HG03108 (cell line): ENCODE data around the gene HIVEP2.

Experiments
- ATAC-seq: cut with Tn5 transposase; IDR thresholded peaks from one replicate; pipeline ENCODE4 v1.9.1; 2021; ENCODE audit warnings: moderate library complexity; ENCODE audit not compliant: unreplicated experiment

HIVEP2 gene

DNA sequence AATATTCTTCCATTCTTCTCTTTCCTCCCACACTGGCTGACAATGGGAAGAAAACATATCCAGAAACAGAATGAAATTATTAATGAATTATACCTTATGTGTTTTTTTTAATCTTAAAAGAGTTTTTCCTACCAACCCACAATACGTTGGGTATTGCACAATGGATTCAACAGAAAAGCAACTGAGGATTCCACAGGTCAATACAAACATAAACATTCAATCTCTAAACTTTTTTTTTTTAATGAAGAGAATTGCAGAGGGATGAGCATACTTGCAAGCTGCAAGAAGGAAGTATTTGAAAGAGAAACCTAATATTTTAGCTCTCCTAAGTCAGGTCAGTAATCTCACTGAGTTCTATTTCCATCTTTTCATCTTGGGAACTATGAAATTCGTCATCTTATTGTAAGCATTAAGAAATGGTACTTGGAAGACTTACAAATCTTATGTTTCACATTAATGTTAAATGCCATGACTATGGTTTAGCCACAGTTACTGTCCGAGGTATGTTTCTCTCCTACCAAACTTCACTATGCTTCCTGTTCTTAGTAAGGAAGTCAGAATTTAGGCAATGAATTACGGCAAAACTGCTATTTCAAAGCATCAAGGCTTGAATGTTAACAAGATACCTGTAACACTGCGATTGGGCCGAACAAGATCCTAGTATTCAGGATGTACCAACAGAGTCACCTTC is 100.8 kb downstream of the HIVEP2 start:
- ATAC-seq = no peak

DNA sequence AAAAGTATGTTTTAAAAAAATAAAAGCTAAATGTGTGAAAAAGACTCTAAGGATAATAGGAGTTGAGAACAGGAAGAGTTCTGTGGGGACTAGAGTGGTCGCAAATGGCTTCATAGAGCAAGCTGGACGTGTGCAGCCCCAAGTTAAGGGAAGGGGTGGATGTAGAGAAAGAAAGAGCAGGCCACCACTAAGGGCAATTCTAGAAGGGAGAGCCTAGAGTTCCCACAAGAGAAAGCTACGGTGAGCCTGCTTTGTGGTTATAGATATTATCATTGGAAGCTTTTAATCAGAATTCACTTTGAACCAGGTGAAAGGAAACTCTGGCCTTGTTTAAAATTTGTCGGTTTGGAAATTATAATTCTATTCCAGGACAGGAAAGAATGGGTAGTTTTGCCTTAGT is 101.6 kb downstream of the HIVEP2 start:
- ATAC-seq = no peak

DNA sequence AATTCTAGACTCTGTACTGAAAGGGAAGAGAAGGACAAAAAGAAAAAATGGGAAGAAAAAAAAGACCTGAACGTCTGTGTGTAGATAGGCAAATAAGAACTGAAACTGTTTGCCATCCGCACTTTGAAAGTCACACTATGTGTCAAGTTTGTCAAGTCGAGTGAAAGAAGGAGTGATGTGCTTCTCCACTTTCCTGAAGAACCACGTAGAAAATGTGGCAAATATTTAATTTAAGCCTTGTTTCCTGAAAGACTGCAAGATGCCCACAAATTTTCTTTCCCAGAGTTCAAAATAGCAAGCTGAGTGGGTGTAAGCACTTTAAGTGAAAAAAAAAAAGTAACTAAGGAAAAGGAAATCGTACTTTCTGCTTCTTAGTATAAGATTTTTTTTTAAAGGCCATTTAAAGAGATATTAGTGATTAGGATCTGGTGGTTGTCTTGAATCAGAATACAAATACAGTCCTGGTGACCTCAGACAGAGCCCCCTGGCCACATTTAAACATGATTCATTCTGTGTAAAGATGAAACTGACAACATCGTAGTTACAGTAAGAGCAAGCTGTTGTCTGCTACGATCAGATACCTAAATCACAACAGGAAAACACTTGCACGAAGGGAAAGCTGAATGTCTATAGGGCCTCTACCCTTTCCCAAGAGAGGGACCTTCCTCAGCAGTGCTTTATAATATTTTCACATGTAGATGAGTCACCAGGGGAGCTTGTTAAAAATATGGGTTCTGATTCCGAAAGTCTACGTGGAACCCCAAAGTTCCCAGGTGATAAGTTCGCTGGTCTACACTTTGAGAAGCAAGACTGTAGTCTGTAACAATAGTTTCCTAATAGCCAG is 102.3 kb downstream of the HIVEP2 start:
- ATAC-seq = peak; percentile 56

DNA sequence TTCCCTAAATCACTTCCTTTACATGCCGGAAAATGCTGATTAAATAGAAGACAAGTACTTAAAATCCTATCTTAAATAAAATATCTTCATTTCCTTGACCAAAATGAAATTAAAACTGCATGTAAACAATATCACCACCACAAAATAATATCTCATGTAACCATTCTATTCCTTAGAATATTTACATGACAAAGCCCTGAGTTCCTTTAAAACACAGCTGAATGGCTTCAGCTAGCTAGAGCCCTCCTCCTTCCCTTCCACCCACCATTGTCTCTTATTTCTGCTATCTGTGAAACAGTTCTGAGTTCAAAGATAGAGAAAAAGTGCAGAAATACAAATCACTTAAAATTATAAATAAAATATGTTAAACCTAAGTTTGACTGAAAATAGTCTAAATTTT is 103.1 kb downstream of the HIVEP2 start:
- no peak for ATAC-seq

DNA sequence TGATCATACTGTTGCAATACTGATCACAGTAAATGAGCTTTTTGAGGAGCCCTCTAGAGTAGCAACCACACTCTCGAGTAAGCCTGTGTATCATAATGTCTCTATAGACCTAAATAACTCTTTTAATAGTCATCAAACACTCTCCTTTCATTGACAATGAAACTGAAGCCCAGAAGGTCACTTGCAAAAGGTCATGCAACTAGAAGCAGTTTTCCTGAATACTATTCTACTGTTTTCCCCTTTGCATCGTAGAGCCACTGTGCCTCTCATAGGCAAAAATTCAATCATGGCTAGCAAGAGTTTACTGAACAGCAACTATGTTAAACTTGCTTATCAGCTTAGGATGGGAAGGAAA is 105.3 kb downstream of the HIVEP2 start:
- no peak for ATAC-seq

DNA sequence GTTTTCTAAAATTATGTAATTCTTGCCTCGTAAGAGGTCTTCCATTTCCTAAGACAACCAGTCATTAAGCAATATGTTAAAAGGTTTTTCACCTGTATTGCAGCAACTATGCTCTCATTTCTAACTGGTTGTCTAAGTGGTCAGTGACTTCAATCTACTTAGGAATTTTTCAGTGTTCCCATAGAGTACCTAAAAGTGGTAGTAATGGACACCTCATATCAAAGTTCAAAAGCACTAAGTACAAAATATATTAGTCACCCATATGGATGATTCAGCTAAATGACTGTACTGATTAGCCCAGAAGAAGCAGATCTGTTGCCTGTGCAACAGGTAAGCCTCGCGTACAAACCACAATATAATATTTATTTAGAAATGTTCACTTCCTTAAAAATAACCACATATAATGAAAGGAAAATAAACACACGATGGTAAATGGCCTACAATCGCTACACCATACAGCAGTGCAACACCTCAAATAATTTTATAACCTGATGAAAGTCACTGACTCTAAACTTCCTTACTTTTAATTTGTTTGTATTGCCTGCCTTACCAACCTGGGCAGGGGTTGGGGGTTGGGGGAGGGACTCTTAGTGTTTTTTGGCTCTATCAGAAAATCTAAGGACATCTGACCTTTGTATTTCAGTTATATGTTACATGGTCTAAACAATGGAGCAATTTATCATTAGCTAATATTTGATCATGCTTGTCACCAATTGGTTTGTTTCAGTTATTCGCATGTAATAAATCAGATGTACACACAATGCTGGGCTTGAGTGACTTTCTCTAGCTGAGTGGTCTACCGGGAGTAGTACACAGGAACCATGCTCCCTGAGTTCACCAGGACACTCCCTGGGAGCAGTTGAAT is 105.9 kb downstream of the HIVEP2 start:
- no peak for ATAC-seq

DNA sequence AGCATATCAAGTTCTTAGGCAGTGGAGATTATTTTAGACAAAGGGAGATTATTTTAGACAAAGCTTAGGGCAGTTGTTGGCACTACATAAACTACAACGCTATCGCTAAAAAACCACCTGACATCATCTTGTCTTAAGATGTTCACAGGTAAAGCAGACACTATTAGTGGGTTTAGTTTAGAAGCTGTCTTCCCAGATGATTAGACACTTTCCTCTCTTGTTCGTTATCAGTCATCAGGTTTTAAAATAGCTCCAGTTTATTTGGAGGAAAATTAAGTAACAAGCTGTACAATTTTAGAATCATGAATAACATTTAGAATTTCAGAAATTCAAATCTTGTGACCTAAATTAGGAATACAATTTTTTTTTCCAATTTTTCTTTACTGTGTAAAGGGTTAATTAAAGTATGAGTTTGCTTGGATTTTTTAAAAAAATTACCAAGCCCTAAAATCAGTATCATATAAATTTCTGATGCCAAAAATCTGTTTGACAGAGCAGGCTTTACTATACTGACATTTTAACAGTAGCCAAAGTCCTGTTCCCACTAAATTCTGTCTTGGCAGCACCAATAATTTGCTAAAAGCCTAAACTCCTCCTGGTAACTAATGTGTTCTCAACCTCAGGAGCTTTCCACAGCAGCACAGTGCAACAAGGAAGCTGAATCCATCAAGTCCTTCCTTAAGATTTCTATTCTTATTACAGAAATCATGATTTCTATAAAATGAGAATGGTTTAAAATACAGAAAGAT is 109.0 kb downstream of the HIVEP2 start:
- ATAC-seq = no peak

DNA sequence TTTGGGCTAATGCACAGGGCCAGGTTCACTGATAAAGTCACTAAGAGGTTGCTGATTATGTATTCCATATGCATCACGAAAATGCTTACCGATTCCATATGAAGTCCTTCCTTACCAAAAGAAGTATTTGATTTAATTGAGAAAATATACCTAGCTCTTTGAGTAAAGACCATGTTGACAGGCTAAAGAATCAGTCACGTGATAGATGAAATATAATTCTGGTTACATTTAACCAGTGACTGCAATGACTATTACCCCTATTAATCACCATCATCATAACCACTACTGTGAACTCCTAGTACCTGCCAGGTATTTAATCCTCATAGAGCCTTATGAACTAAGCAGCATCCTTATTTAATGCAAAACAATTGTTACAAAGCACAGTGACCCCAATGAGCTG is 110.1 kb downstream of the HIVEP2 start:
- no peak for ATAC-seq

DNA sequence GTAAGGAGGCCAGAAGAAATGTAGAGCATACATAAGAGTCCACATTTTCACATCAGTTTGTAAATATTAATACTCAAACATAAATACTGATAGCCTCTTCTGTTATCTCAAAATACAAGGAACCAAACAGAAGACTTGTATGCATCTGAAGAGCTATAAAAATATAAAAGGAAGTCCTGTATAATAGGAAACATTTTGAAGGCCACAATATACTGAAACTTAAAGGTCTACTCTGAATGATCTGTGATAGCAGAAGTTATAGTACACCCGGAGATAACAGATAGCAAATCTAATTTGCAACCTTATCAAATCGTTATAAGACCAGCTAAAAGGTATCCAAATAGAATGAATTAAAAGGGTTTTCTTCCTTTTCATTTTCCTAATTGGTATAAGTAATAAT is 111.2 kb downstream of the HIVEP2 start:
- no peak for ATAC-seq

DNA sequence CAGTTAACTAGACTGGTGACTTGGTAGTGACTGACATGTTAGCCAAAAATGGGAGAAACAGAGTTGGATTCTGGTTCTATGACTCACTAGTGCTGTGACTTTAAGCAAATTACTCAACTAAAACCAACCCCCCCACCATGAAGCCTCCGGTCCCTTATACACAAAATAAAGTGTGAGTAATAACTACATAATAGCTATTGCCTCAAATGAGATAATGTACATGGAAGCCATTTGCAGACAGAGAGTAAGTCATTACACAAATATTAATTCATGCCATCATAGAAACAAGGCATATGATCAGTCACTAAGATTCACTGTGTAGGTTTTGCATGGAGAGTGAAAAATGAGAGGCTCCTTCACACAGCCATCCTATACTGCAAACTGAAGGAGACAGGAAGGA is 111.9 kb downstream of the HIVEP2 start:
- no peak for ATAC-seq

DNA sequence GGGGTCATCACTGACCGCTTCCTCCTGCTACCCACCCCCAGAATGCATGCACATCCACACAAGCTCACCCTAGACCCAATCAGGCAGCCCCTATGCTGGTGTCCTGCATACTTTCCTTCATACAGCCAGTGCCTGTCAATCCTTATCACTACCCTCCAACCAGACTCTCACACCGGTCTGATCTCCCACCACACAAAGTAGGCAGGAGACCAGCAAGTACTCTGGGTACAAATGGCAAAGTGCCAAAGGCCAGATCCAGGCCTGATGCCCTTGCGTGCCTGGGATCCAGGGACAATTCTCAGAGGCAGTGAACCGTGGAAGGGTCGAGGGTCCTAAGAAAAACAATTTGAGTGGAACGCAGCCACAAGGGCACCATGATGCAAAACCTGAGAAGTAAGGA is 114.2 kb downstream of the HIVEP2 start:
- ATAC-seq = no peak

DNA sequence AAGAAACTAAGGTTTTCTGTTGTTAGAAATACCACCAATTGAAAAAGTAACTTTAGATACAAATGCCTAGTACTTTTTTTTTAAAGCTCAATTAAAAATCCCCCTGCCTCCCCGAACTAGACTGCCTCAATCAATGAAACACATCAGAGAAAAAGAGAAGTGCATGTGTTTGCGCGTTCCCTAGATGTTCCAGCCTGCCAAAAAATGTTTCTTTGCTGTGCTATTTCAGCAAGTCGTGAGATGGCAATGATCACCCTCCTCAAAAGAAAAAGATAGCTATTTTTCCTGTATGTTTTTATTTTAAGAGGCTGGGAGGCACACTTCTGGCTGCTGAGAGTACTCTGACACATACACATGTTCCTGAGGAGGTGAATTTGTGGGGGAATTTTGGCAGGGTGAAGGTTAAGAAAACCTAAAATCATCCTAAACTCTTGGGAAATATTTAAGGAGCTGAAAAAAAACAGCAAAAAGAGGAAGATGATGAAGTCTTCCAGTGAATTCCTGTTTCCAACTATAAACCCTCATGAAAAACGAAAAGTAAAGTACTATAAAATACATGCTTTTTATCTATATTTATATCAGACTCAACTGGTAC is 114.8 kb downstream of the HIVEP2 start:
- ATAC-seq = no peak

DNA sequence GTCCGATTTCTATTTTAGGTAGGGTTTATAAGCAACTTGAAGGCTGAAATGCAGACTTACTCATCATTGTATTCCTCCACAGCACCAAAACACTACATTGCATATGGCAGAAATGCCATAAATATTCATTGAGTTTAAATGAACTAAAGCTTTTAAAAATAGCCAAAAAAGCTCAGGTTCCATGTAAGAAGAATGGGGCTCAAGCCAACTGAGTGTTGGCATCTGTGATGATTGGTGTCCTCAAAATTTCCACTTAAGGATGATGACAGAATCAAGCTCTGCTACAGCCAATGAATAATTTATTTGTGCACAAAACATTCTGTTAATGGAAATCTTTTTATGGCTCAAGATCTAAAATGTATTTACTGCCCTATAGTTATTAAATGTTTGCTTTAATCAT is 115.4 kb downstream of the HIVEP2 start:
- no peak for ATAC-seq

DNA sequence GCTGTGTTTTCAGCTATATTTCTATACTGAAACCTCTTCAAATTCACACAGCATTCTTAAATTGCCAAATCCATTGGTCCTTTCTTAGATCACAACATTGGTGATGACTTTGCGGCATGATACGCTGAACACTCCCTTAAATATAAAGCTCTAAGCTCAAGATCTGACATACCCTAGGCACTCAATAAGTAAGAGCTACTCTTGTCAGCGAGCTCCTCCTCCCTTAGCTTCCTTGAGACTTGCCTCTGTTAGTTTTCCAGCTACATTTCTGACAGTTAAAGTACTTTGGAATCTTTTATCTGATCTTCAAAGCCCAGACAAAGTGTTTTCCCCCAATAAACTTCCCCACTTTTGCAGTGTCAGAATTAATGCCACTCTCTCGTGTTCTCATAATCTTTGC is 117.0 kb downstream of the HIVEP2 start:
- ATAC-seq = no peak

DNA sequence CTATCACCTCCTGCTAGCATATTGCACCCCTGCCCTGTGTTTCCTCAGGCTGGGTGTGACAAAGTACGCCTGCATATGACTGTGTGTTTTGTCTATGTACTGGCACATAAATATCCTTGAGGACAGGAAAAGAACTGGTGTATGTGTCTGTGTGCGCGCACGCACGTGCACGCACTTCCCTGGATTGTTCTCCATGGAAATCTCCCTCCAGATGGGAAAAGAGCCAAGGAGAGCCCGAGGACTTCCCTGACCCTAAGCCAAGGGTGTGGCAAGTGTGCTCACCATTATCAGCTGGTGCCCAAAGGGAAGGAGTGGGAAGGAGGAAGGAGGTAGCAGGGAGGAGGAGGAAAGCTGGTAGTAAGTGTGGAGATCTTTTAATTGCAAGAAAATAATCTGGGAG is 117.6 kb downstream of the HIVEP2 start:
- no peak for ATAC-seq

DNA sequence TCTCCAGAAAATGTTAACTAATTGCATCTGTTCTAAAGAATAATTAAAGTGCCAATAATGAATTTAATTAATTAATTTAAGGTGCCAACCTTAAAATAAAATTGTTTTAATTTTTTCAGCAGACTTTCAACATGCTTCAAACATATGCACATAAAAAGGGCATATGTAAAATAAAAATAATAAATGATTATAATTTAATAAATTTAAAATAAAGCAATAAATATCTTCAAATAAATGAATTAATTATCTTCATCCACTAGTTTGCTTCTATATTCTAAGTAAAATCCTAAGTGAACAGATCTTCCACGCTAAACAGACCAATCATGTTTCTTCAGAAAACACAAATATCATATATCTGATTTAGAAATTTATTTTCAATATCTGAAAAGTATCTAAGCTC is 119.2 kb downstream of the HIVEP2 start:
- ATAC-seq = no peak

DNA sequence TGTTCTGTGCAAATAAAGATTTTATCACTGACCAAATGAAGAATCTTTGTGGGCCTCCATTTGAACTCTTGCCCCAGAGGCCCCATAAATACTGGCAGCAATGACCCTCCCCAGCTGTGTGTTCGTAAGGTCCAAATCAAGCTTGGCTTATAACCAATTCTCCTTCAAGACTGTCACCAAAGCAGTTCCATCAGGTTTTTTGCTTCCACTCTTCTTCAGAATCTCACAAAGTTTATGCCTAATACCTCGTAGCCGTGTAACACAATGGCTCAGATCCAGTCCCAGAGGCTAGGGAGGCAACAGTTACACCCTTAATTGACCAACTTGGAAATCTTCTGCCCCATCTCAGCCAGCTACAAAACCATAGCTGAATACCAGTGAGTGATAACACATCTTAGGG is 120.5 kb downstream of the HIVEP2 start:
- no peak for ATAC-seq

DNA sequence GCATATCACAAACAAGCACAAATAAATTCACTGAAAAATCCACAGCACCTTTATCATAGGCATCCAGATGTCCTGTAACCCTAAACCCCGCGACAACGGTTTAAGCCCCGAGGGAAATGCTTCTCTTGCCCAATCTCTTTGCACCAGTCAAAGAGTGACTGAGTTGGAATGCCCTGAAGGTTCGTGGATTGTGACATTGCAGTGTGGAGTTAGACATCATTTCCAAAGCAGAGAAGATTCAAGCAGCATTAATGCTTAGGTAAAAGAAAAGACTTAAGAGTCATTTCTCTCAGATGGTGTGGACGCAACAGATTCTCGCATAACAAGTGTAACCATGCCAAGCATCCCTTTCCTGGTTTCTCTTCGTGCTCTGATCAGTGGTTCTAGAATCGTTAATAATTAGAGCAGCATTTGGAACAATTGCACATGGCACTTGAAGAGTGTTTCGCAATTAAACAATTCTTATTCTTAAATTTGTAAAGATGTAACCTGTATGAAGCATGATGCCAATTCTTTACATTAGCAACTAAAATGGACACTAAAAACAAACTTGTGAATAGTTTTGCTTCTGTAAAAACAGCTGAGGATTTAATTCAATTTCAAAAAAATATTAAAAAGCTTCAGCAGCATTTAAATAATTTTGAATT is 121.6 kb downstream of the HIVEP2 start:
- no peak for ATAC-seq

DNA sequence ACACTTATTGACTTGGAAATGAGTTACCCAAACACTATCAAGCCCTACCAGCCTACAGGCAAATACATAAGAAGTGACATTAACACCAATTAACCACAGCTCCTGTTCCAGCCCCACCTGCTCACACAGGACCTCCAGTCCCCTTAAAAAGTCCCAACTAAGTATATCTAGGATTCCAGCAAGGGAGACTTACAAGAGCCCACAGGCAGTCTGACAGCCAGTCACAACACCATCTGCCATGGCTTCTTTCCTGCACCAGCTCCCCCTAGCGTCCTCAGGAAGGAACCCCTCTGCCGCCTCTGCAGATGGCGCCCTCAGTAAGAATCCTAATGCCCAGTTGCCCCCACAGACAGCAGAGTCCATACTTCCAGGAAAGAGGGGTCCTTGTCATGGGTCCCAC is 122.1 kb downstream of the HIVEP2 start:
- no peak for ATAC-seq

DNA sequence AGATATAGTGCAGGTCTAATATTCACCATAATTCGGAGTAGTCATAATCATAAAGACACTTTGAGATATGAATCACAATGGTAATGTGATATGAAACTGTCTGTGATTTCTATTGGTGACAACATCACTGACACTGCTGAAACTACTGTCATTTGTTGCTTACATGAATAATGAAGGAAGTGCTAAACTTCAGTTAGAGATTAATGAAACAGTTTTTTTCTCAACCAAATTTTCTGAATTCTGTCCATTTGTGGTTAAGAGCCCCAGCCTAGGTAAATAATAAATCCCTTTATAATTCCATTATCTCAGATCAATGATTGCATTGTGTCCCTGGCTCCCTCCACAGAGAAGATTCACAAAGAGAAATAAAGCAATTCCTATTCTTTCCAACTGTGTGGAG is 122.6 kb downstream of the HIVEP2 start:
- peak; percentile 70 for ATAC-seq
